ENCODE data around the gene IL17REL.
A peak's percentile ranks its signal among the peaks of the same experiment; 100 is the strongest.

DNA sequence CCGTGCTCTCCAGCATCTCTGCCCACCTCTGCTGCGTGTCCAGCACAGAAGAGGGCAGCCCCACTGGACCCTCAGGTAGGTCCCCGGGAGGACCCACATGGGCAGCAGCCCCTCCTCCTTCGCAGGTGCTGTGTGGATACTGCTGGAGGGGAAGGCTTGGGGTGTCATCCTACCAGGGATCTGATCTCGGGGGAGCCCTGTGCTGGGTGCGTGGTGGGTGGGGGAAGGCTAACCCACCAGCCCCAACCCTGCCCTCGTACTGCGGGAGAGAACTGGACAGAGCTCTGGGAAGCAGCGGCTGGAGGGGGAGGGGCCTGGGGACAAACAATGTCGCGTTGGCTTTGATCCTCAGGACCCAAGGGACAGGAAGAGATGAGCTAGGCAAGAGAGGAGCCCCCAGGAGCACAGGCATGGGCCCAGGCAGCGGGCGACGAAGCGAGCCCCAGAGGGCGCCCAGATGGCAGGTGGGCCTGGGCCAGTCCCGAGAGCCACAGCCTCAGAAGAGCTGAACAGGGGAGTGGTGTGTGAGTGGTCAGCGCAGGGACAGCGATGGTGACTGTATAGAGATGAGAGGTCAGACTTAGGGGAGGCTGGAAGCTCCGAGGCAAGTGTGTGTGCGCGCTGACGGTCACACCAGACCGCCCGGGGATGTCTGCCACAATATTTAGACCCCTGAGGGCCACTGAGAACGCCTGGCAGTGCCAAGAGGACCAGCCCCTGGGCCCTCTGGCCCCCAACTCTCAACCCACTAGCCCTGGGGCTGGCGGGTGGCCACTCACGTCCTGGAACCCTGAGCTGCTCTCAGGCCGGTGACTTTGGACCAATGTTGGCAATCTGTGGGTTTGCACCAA is 53.4 kb downstream of the IL17REL start:
- TF ChIP-seq, protein P1, sequence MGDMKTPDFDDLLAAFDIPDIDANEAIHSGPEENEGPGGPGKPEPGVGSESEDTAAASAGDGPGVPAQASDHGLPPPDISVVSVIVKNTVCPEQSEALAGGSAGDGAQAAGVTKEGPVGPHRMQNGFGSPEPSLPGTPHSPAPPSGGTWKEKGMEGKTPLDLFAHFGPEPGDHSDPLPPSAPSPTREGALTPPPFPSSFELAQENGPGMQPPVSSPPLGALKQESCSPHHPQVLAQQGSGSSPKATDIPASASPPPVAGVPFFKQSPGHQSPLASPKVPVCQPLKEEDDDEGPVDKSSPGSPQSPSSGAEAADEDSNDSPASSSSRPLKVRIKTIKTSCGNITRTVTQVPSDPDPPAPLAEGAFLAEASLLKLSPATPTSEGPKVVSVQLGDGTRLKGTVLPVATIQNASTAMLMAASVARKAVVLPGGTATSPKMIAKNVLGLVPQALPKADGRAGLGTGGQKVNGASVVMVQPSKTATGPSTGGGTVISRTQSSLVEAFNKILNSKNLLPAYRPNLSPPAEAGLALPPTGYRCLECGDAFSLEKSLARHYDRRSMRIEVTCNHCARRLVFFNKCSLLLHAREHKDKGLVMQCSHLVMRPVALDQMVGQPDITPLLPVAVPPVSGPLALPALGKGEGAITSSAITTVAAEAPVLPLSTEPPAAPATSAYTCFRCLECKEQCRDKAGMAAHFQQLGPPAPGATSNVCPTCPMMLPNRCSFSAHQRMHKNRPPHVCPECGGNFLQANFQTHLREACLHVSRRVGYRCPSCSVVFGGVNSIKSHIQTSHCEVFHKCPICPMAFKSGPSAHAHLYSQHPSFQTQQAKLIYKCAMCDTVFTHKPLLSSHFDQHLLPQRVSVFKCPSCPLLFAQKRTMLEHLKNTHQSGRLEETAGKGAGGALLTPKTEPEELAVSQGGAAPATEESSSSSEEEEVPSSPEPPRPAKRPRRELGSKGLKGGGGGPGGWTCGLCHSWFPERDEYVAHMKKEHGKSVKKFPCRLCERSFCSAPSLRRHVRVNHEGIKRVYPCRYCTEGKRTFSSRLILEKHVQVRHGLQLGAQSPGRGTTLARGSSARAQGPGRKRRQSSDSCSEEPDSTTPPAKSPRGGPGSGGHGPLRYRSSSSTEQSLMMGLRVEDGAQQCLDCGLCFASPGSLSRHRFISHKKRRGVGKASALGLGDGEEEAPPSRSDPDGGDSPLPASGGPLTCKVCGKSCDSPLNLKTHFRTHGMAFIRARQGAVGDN (CRISPR knock-in tag; IDR thresholded peaks at IDR 0.05), result peak; percentile 77
- peak; percentile 84; the same call in 1 of the 2 replicates for TF ChIP-seq ZNF724P (CRISPR knock-in tag; IDR thresholded peaks at IDR 0.05; ENCODE audit: borderline replicate concordance)
- peak; percentile 94 for TF ChIP-seq HNRNPL (IDR thresholded peaks at IDR 0.05; ENCODE audit: low read depth, low read length)

Measured in HepG2 (cell line).